ENCODE data around the gene TMEM115.

TMEM115 gene

DNA sequence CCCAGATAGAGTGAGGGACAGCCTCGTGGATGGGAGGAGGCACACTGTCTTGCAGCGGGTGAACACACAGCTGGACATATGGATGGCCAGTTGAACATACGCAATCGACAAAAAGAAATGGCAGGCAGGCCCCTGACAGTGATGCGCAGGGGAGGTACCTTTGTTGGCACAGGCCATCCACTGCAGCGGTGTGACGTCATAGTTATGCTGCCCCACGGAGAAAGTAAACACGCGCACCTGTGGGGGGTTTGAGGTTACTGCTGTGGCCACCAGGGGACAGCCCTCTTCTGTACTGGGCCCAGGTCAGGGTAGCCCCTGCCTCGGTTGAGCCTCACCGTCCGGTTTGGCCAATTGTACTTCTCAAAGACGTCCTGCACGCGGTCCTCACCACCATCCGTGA lies 19.4 kb upstream of the TMEM115 start:
- H3K4me3 ChIP-seq (ENCODE audit: control insufficient read depth, low read depth, low read length), result no peak overlapping the region
- DNase-seq (ENCODE audit: low read depth), result no peak
- no peak for TF ChIP-seq CTCF (IDR thresholded peaks at IDR 0.05; ENCODE audit: control insufficient read depth, insufficient read depth, low read depth, low read length, missing control alignments)

DNA sequence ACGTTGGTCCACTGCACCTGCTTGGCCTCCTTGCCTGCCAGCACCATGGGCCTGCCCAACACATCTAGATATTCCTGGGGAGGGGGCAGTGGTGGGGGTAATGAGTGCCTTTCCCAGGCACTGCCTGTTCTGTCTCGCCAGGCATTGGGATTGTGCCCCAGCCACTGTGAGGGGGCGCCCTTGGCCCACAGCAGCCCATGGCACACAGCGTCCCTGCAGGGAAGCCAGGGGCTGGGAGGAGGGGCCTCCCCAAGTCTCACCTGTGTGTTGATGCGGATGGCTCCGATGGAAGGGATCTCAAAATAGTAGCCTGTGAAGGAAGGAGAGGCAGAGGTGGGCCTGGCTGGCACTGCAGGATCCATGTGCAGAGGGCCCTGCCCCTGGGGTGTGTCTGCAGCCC lies 18.7 kb upstream of the TMEM115 start:
- no peak overlapping the region for H3K4me3 ChIP-seq (ENCODE audit: control insufficient read depth, low read depth, low read length)
- TF ChIP-seq CTCF (IDR thresholded peaks at IDR 0.05; ENCODE audit: control insufficient read depth, insufficient read depth, low read depth, low read length, missing control alignments), result no peak
- no peak for DNase-seq (ENCODE audit: low read depth)

GRCh38 chr3:50375258-50375931 lies 16.1 kb upstream of the TMEM115 start:
- DNase-seq (ENCODE audit: low read depth), result no peak
- TF ChIP-seq CTCF (IDR thresholded peaks at IDR 0.05; ENCODE audit: control insufficient read depth, insufficient read depth, low read depth, low read length, missing control alignments), result no peak
- no peak overlapping the region for H3K4me3 ChIP-seq (ENCODE audit: control insufficient read depth, low read depth, low read length)

DNA sequence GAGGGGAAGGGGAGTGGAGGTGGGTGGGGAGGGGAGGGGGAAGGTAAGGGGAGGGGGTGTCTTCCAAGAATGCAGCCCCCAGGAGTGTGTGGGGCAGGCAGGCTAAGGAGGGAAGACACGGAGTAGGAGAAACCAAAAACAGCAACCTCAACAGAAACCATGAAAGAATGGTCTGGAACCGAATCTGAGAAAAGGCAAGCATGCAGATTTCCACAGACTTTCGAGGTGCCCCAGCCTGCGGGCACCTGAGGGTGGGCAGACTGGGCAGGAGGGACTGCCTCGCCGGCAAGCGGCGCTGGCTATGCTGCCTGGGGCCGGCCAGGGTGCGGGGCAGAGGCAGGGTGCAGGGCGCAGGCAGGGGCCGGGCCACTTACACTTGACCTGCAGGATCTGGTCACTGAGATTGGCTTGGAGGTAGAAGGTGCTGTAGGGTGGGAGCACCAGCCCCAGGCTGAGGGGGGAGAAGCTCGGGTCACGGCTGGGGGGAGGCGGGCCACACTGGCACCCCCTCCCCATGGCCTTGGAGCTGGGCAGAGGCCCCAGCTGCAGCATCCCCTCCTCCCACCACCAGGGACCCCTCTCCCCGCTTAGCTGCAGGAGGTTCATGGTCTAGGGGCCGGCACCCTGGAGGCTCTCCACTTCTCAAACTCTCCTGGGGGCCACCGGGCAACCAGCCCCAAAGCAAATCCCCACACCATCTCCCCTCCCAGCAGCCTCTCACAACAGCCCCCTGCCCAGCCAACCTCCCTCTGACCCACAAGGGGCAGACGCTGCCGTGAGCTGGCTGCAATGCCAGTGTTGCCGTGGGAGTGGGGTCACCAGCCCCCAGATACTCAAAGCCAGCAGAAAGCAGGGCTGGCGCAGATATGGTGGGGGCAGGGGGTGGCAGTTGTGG lies 15.3 kb upstream of the TMEM115 start:
- no peak for TF ChIP-seq CTCF (IDR thresholded peaks at IDR 0.05; ENCODE audit: control insufficient read depth, insufficient read depth, low read depth, low read length, missing control alignments)
- no peak for DNase-seq (ENCODE audit: low read depth)
- no peak overlapping the region for H3K4me3 ChIP-seq (ENCODE audit: control insufficient read depth, low read depth, low read length)

DNA sequence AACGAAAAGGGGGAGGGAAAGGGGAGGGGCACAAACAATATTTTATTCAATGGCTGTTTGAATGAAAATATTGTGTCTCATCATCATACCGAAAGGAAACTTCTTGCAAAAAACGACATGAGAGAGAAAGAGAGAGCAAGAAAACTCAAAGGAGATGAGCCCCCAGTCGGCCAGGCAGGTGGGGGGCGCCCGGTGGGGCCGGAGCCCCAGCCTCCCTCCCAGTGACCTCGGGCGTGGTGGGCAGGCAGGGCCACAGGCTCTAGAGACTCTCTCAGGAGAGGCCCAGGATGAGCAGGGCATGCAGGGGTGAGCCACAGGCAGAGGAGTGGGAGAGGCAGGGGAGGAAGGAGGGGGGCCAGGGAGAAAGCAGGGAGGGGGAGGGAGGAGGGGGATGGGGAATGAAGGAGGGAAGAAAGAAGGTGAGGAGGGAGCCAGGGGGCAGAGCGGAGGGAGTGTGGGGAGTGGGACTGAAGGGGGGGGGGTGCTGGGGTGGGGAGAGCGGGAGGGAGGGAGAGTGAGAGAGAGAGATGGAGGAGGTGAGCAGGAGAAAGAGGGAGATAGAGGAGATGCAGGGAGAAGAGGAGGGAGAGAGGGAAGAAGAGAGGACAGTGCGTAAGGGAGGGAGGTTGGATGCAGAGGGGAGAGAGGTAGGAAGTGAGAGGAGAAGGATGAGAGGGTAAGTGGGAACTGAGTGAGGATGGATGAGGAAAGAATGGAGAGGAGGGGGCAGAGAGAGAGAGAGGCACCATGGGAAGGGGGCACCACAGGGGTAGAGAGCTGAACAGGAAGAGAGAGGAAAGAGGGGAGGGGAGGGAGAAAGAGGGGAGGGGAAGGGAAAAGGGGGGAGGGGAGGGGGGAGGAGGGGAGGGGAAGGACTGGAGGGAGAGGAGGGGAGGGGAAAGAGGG lies 14.1 kb upstream of the TMEM115 start:
- TF ChIP-seq CTCF (IDR thresholded peaks at IDR 0.05; ENCODE audit: control insufficient read depth, insufficient read depth, low read depth, low read length, missing control alignments), result no peak
- H3K4me3 ChIP-seq (ENCODE audit: control insufficient read depth, low read depth, low read length), result no peak overlapping the region
- DNase-seq (ENCODE audit: low read depth), result no peak

DNA sequence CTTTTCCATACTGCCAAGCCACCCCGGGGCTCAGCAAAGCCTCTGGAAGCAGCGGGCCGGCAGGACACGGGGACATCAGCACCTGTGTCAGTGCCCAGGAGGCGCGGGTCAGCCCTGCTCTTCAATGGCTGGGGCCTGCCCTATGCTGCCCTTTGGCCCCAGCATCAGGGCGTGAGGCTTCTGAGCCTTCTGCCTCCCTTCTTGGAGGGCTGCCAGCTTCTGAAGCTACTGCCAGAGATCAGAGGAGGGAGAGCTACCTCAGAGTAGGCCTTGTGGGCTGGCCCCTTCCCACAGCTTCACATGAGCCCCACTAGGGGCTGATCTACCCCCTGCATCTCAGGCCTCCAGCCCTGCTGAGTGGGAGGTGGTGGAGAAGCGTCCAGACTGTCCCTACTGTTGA lies 13.0 kb upstream of the TMEM115 start:
- no peak overlapping the region for H3K4me3 ChIP-seq (ENCODE audit: control insufficient read depth, low read depth, low read length)
- no peak for DNase-seq (ENCODE audit: low read depth)
- no peak for TF ChIP-seq CTCF (IDR thresholded peaks at IDR 0.05; ENCODE audit: control insufficient read depth, insufficient read depth, low read depth, low read length, missing control alignments)
